Adrenal gland (tissue), 12 donors: ENCODE data around the gene RET. TPM values are rescaled to one million over a fixed set of nuclear protein-coding genes. Genes with fewer than 3 reads are reported as not detected.

Experiments
- DNase-seq, 7 donors: peaks; one replicate each; pipeline ENCODE4 v3.0.0-alpha.2; 2019 to 2020
- H3K27ac ChIP-seq, 5 donors: fragments of 200-600 bp; sonication (generic) in 4 of 5; 1 replicate in 3 of 5; 2 replicates in 2 of 5; pipeline versions ENCODE4 v1.5.1 to v1.8.0; 2016 to 2020; ENCODE audit warnings: mild to moderate bottlenecking in 1 of 5
- H3K27me3 ChIP-seq: fragments of 200-600 bp; 2 replicates; pipeline ENCODE4 v1.8.0; 2021
- H3K36me3 ChIP-seq, 2 donors: fragments of 200-600 bp; replicated peaks in 1 of 2; 1 replicate in 1 of 2; 2 replicates in 1 of 2; pipeline versions ENCODE4 v1.5.1 to v1.8.0; 2018 to 2022
- H3K4me1 ChIP-seq, 2 donors: fragments of 200-600 bp; replicated peaks in 1 of 2; 1 replicate in 1 of 2; 2 replicates in 1 of 2; pipeline versions ENCODE4 v1.5.1 to v1.8.0; 2018 to 2021
- H3K4me3 ChIP-seq, 4 donors: fragments of 200-600 bp; sonication (generic) in 3 of 4; one replicate each; pipeline ENCODE4 v1.5.1; 2016 to 2018
- H3K9me3 ChIP-seq, 3 donors: fragments of 200-600 bp; sonication (generic) in 1 of 3; replicated peaks in 1 of 3; 1 replicate in 2 of 3; 2 replicates in 1 of 3; pipeline versions ENCODE4 v1.5.1 to v1.8.0; 2016 to 2021
- CTCF ChIP-seq, 6 experiments: fragments of 450-650 bp in 4 of 6; fragments of 200-600 bp in 2 of 6; sonication (generic) in 1 of 6; IDR thresholded peaks; 1 replicate in 5 of 6; 2 replicates in 1 of 6; pipeline versions ENCODE4 v1.5.1 to v1.8.0; 2016 to 2021; ENCODE audit warnings: antibody characterized with exemption in 6 of 6, mild to moderate bottlenecking in 2 of 6, moderate library complexity in 1 of 6
- POLR2A ChIP-seq, 2 donors: fragments of 450-650 bp; IDR thresholded peaks; one replicate each; pipeline ENCODE4 v1.6.1; 2017; ENCODE audit warnings: antibody characterized with exemption in 2 of 2, mild to moderate bottlenecking in 2 of 2, moderate library complexity in 1 of 2
- WGBS, 4 donors: extraction: QIAGEN DNeasy Blood & Tissue Kit in 2 of 4; methylation state at CpG; one replicate each; pipeline versions ENCODE4 v1.1.5 to v1.1.7; 2013 to 2017; 5-methylcytosine and 5-hydroxymethylcytosine counted together
- intact Hi-C, 2 donors: fragments of 100-400 bp; cut with DNase I; formaldehyde crosslinking; loops; one replicate each; pipeline versions ENCODE4 v1.14.1 to v1.15.0; 2022 to 2023
- polyA plus RNA-seq, 3 donors: library from polyadenylated mRNA; stranded (reverse); fragments of 200-250 nt in 2 of 3; fragments of 350-450 nt in 1 of 3; fragmentation: Illumina TruSeq in 1 of 3; extraction: RNeasy Lipid Tissue Mini Kit (QIAGEN cat#74804) in 1 of 3; gene quantifications; one replicate each; pipeline ENCODE4 v1.2.3, GENCODE V29; 2013 to 2014
- total RNA-seq, 9 donors: library from RNA; depleted of rRNA in 4 of 9; stranded (reverse); fragments of >200 nt in 4 of 9; fragments of 120-200 nt in 1 of 9; fragmentation: NEBNext Ultra II Directional in 1 of 9; extraction: Animal tissue kit (Norgen Biotek cat#: 25700) in 1 of 9; gene quantifications; one replicate each; pipeline versions ENCODE4 v1.1.0 to v1.2.4, GENCODE V29; 2013 to 2023
- donor health status: healthy with polysubstance abuse.
- donor health status: Bipolar disorder and iron deficiency.
- donor health status: DM: yes; HTN: yes; CAD: no.
- donor health status: DM: no; HTN: no; CAD: no.
- donor health status: DM: no; HTN: no; CAD: no.
- donor health status: DM: yes; HTN: yes; CAD: no.

RET gene
- total and polyA plus RNA-seq, 12 donors = 1.6 to 43.6 (median 6.0) TPM

DNA sequence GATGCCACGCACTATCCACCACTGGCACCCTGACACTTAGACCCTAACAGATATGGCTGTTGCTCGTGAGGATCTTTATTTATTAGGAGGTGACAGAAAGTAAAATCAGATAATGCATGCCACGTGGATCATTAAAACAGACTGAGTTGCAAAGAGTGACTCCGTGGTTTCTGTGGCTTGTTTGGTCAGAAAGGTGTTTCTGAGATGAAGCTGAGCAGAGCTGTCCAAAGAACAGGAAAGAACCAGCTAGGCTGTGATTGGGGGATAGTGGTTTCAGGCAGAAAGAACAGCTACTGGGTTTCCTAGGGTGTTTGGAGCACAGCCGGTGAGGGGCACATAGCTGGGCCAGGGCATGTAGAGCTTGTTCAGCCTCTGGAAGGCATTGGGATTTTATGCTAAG lies 95.8 kb downstream of the RET start:
- 89 to 96% (median 92%) methylated on average over 5 of the region's 5 CpGs for WGBS, 4 donors
- H3K27me3 ChIP-seq = no peaks in the 10 kb centered on the region
- no peaks in the 10 kb centered on the region for H3K9me3 ChIP-seq
- DNase-seq = no peak
- H3K4me3 ChIP-seq = no peak overlapping the region
- H3K27ac ChIP-seq = no peak overlapping the region
- peaks cover 0 to 14% of the 10 kb centered on the region in 2 donors for H3K36me3 ChIP-seq
- intact Hi-C loops = no loop called here
- peaks cover 0 to 2% of the 10 kb centered on the region in 2 donors for H3K4me1 ChIP-seq
- TF ChIP-seq POLR2A (IDR thresholded peaks at IDR 0.05) (no peak), CTCF (IDR thresholded peaks at IDR 0.05) (no peak)

DNA sequence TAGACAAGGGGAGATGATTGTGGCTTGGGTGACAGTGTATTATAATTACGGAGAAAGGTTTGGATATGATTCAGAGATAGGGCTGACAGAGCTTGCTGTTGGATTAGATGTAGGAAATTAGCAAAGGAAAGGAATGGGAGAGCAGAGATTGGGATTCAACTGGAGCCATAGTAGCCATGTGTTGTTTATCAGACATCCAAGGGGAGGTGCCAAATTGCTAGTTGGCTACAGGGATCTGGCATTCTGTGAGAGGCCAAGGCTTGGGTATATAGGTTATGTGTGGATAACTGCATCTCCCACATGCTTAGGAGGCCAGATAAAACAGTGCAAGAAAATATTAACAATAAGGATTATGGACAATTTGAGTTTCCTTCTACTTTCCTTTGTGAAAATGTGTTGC lies 96.3 kb downstream of the RET start:
- H3K4me3 ChIP-seq = no peak overlapping the region
- peaks cover 0 to 14% of the 10 kb centered on the region in 2 donors for H3K36me3 ChIP-seq
- no peak for TF ChIP-seq CTCF (IDR thresholded peaks at IDR 0.05)
- no peak for TF ChIP-seq POLR2A (IDR thresholded peaks at IDR 0.05)
- DNase-seq = no peak
- H3K9me3 ChIP-seq = no peaks in the 10 kb centered on the region
- peaks cover 0 to 2% of the 10 kb centered on the region in 2 donors for H3K4me1 ChIP-seq
- no peak overlapping the region for H3K27ac ChIP-seq
- 86 to 96% (median 93%) methylated on average over 1 of the region's 1 CpG for WGBS, 4 donors
- H3K27me3 ChIP-seq = no peaks in the 10 kb centered on the region
- intact Hi-C loops = no loop called here

- intact Hi-C loops = no loop called here
- peak in 1 of 6 experiments; percentile 12 for TF ChIP-seq CTCF (IDR thresholded peaks at IDR 0.05)
- TF ChIP-seq POLR2A (IDR thresholded peaks at IDR 0.05) = no peak
- no peaks in the 10 kb centered on the region for H3K9me3 ChIP-seq
- no peak overlapping the region for H3K27ac ChIP-seq
- 58 to 71% (median 61%) methylated on average over 6 of the region's 6 CpGs for WGBS, 4 donors
- H3K36me3 ChIP-seq = peaks cover 0 to 6% of the 10 kb centered on the region in 2 donors
- peaks cover 0 to 2% of the 10 kb centered on the region in 2 donors for H3K4me1 ChIP-seq
- no peaks in the 10 kb centered on the region for H3K27me3 ChIP-seq
- DNase-seq = no peak
- H3K4me3 ChIP-seq = no peak overlapping the region
These were observed 98.1 kb downstream of the RET start for GRCh38 chr10:43174969-43175368.

DNA sequence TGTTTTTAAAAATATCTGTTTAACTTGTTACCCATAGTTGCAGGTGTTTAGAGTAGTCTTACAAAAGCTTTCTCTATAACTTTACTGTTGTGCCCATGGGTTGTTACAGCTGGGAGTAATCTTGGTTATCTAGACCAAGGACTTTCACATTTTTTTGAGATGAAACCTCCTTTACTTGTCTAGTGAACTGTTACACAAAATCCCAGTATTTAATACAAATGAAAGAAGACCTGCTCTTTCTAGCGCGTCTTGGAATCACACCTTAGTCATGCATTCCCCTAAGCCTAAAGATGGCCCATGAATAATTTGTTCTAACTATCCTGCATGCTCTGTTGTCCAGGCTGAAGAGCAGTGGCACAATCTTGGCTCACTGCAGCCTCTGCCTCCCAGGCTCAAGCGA lies 99.4 kb downstream of the RET start:
- no peak overlapping the region for H3K27ac ChIP-seq
- 93 to 99% (median 96%) methylated on average over 3 of the region's 3 CpGs for WGBS, 4 donors
- H3K4me3 ChIP-seq = no peak overlapping the region
- DNase-seq = no peak
- no peaks in the 10 kb centered on the region for H3K9me3 ChIP-seq
- H3K4me1 ChIP-seq = peaks cover 0 to 2% of the 10 kb centered on the region in 2 donors
- H3K36me3 ChIP-seq = peaks cover 0 to 9% of the 10 kb centered on the region in 2 donors
- H3K27me3 ChIP-seq = no peaks in the 10 kb centered on the region
- TF ChIP-seq CTCF (IDR thresholded peaks at IDR 0.05) (no peak), POLR2A (IDR thresholded peaks at IDR 0.05) (no peak)
- intact Hi-C loops = no loop called here
